WTC11 (cell line): ENCODE results near the gene STAG2. TPM values are rescaled to one million over a fixed set of nuclear protein-coding genes. Genes with fewer than 3 reads are reported as not detected.

Source experiments
- total RNA-seq: library from RNA; stranded (reverse); gene quantifications from 3 replicates; pipeline ENCODE4 v1.2.3, GENCODE V29; 2021

The STAG2 gene
- total RNA-seq, 1 experiment from 2014 or later: 70.5 TPM

Other genes starting within 250 kb of the STAG2 start
- gene THOC2, start 228.7 kb upstream of the STAG2 start, total RNA-seq: 66.1 to 68.3 TPM (median 67.6 TPM) in 3 replicates
- gene XIAP, start 101.7 kb upstream of the STAG2 start, total RNA-seq: 31.4 to 40.7 TPM (median 38.5 TPM) in 3 replicates